ENCODE measurements around the gene CIRBP. TPM values are rescaled to one million over a fixed set of nuclear protein-coding genes. Genes with fewer than 3 reads are reported as not detected.

Gene CIRBP
- total and polyA plus RNA-seq, 3 donors from 2014 or later: 483 to 661 (median 621) TPM

DNA sequence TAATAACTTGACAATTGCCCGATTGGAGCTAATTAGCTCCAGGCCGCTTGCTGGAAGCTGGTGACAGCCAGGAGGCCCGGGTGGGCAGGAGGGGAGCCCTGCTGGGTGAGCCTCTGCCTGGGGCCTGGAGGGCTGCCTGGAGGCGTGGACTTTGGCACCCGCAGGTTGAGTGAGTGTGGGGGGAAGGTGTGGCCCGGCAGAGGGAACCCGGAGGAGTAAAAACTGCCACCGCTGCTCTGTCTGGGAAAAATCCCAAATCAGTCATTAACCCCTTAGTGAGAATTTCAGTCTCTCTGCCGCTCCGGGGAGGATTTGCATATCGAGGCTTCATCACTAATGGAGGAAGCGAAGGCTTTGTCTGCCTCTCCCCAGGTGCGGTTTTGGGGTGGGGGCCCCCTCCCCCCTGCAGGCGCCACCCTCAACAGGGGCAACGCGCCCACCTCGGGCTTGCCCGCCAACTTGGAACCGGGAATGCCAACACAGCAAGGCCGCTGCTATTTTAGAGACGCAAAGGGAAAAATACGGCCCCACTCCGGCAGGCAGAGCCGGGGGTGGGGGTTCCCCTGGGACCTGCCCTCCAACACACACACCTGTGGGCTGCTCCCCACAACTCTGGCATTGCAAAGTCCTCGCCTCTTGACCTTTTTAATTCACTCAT lies 22.8 kb downstream of the CIRBP start:
- H3K9me3 ChIP-seq: no peaks in the 10 kb centered on the region
- TF ChIP-seq, protein P1, sequence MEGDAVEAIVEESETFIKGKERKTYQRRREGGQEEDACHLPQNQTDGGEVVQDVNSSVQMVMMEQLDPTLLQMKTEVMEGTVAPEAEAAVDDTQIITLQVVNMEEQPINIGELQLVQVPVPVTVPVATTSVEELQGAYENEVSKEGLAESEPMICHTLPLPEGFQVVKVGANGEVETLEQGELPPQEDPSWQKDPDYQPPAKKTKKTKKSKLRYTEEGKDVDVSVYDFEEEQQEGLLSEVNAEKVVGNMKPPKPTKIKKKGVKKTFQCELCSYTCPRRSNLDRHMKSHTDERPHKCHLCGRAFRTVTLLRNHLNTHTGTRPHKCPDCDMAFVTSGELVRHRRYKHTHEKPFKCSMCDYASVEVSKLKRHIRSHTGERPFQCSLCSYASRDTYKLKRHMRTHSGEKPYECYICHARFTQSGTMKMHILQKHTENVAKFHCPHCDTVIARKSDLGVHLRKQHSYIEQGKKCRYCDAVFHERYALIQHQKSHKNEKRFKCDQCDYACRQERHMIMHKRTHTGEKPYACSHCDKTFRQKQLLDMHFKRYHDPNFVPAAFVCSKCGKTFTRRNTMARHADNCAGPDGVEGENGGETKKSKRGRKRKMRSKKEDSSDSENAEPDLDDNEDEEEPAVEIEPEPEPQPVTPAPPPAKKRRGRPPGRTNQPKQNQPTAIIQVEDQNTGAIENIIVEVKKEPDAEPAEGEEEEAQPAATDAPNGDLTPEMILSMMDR (IDR thresholded peaks at IDR 0.05): no peak
- no peak for TF ChIP-seq POLR2A (IDR thresholded peaks at IDR 0.05)
- H3K27me3 ChIP-seq: no peaks in the 10 kb centered on the region
- H3K4me3 ChIP-seq: no peak overlapping the region
- no peaks in the 10 kb centered on the region for H3K36me3 ChIP-seq (ENCODE audit: low read depth, missing control alignments)
- 71 to 81% methylated on average over 15 to 25 of the region's 25 CpGs for WGBS, 2 donors
- no peak for DNase-seq
- intact Hi-C loops (cut with DNase I; ENCODE audit: low total_unique reads): no loop called here
- H3K4me1 ChIP-seq: peaks cover 9% of the 10 kb centered on the region
- no peak overlapping the region for H3K27ac ChIP-seq

DNA sequence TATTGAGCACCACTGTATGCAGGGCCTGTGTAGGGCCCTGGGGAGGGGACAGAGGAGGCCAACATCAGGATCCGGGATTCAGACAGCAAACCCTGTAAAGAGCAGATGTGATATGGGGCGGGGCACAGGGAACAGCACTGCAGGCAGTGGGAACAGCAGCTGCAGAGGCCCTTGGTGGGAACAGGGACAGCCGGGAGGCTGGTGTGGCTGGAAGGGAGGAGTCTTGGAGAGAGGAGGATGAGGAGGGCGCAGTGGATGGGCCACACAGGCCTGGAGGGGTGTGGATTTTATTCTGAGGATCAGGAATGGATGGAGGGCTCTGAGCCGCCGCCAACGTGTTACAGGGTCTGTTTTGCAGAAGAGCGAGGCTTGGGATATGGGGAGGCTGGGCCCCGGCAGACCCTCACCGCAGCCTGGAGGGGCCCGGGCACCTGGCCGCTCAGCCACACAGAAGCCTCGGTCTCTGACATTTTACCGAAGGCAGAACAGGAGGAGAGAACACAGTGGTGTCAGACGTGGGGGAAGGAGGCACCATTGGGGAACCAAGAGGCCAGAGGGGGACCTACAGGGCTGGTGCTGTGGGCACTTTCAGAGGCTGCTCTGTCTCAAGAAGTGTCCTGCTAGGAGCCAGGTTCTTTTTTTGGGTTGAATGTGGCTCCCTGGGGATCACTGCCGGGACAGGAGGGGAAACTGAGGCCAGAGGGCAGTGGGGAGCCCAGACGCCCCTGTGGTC lies 23.5 kb downstream of the CIRBP start:
- H3K27me3 ChIP-seq: no peaks in the 10 kb centered on the region
- H3K9me3 ChIP-seq: no peaks in the 10 kb centered on the region
- WGBS, 2 donors: 83 to 90% methylated on average over 11 to 17 of the region's 17 CpGs
- TF ChIP-seq, protein P1 (IDR thresholded peaks at IDR 0.05): no peak
- no peak for TF ChIP-seq POLR2A (IDR thresholded peaks at IDR 0.05)
- H3K4me1 ChIP-seq: peaks cover 6% of the 10 kb centered on the region
- H3K4me3 ChIP-seq: no peak overlapping the region
- no peak for DNase-seq
- no peak overlapping the region for H3K27ac ChIP-seq
- intact Hi-C loops (cut with DNase I; ENCODE audit: low total_unique reads): no loop called here
- no peaks in the 10 kb centered on the region for H3K36me3 ChIP-seq (ENCODE audit: low read depth, missing control alignments)

DNA sequence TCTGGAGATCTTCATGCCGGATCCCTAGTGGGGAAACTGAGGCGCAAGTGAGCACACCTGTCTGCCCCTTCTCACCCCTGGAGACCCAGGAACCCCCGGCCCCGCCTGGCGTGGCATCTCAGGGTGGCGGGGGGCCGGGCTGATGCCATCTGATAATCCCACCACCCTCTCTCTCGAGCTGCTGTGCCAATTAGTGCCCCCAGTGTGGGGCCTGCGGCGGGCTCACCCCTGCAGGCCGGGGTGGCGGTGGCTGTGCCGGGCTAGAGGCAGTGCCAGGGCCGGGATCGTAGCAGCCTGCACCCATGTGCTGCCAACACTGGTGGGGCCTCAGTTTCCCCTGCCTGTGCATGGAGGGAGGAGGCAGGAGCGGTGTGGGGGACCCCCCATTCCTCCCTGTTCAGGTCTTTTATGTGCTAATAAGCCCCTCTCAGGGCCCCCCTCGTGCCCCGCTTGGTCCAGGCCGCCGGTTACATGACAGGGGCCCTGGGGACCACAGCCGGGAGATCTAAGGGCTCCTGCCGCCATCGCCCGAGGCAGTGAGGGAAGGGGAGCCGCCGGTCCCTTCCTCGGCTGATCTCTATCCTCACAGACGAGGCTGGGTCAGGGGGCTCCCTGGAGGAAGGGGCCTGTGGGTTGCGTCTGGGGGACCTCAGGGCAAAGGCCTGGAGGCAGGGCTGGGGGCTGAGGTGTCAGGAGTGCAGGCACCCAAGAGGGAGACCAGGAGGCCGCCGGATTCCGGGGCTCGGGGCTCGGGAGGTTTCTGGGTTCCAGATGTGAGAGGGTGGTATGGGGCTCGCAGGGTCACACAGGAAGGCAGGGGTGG lies 24.9 kb downstream of the CIRBP start:
- Histone ChIP-seq H3K27ac (no peak overlapping the region), H3K36me3 (ENCODE audit: low read depth, missing control alignments) (no peaks in the 10 kb centered on the region), H3K4me3 (no peak overlapping the region), H3K9me3 (no peaks in the 10 kb centered on the region), H3K4me1 (peaks cover 4% of the 10 kb centered on the region), H3K27me3 (no peaks in the 10 kb centered on the region)
- TF ChIP-seq, protein P1 (IDR thresholded peaks at IDR 0.05): no peak
- no peak for TF ChIP-seq POLR2A (IDR thresholded peaks at IDR 0.05)
- DNase-seq: no peak
- 75 to 86% methylated on average over 14 to 35 of the region's 35 CpGs for WGBS, 2 donors
- intact Hi-C loops (cut with DNase I; ENCODE audit: low total_unique reads): no loop called here

DNA sequence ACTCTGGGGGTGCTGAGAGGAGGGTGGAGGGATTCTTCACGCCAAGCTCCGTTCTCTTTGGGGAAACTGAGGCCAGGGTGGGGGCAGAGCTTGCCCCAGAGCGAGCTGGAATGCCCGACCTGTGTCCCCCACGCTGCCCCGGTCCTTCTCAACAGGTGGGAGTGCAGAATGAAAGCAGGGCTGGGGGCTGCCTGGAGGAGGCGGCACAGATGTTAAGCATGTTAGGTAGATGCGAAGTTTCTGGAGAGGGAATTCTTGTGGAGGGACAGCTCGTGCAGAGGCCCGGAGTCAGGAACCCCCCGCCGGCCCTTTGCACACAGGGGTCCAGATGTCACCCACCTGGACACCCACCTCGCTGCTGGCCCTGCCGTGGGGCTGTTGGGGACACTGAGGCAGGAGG lies 25.6 kb downstream of the CIRBP start:
- Histone ChIP-seq H3K4me1 (peaks cover 4% of the 10 kb centered on the region), H3K27ac (no peak overlapping the region), H3K27me3 (no peaks in the 10 kb centered on the region), H3K9me3 (no peaks in the 10 kb centered on the region), H3K4me3 (no peak overlapping the region), H3K36me3 (ENCODE audit: low read depth, missing control alignments) (no peaks in the 10 kb centered on the region)
- intact Hi-C loops (cut with DNase I; ENCODE audit: low total_unique reads): no loop called here
- 72 to 81% methylated on average over 14 of the region's 14 CpGs for WGBS, 2 donors
- DNase-seq: no peak
- no peak for TF ChIP-seq POLR2A (IDR thresholded peaks at IDR 0.05)
- TF ChIP-seq, protein P1 (IDR thresholded peaks at IDR 0.05): no peak
